GM12801 (cell line): ENCODE measurements around the gene AZIN2.

Experiments used
- TF ChIP-seq, protein P1 (sequence below): IDR thresholded peaks from one replicate; pipeline ENCODE4 v1.5.1; 2011; ENCODE audit warnings: control low read depth; ENCODE audit not compliant: insufficient read length; ENCODE audit errors: extremely low read depth

AZIN2 gene

GRCh38 chr1:33165209-33165608 is 84.3 kb downstream of the AZIN2 start:
- TF ChIP-seq, protein P1, sequence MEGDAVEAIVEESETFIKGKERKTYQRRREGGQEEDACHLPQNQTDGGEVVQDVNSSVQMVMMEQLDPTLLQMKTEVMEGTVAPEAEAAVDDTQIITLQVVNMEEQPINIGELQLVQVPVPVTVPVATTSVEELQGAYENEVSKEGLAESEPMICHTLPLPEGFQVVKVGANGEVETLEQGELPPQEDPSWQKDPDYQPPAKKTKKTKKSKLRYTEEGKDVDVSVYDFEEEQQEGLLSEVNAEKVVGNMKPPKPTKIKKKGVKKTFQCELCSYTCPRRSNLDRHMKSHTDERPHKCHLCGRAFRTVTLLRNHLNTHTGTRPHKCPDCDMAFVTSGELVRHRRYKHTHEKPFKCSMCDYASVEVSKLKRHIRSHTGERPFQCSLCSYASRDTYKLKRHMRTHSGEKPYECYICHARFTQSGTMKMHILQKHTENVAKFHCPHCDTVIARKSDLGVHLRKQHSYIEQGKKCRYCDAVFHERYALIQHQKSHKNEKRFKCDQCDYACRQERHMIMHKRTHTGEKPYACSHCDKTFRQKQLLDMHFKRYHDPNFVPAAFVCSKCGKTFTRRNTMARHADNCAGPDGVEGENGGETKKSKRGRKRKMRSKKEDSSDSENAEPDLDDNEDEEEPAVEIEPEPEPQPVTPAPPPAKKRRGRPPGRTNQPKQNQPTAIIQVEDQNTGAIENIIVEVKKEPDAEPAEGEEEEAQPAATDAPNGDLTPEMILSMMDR, result no peak

DNA sequence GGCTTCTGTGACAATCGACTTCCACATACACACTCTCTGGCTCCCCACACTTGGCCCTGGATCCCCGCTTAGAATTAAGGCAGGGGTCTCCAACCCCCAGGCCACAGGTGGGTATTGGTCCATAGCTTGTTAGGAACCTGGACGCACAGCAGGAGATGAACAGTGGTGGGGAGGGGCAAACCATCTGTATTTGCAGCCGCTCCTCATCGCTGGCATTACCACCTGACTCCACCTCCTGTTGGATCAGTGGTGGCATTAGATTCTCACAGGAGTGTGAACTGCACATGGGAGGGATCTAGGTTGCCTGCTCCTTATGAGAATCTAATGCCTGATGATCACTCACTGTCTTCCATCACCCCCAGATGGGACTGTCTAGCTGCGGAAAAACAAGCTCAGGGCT is 84.9 kb downstream of the AZIN2 start:
- TF ChIP-seq, protein P1, result no peak

DNA sequence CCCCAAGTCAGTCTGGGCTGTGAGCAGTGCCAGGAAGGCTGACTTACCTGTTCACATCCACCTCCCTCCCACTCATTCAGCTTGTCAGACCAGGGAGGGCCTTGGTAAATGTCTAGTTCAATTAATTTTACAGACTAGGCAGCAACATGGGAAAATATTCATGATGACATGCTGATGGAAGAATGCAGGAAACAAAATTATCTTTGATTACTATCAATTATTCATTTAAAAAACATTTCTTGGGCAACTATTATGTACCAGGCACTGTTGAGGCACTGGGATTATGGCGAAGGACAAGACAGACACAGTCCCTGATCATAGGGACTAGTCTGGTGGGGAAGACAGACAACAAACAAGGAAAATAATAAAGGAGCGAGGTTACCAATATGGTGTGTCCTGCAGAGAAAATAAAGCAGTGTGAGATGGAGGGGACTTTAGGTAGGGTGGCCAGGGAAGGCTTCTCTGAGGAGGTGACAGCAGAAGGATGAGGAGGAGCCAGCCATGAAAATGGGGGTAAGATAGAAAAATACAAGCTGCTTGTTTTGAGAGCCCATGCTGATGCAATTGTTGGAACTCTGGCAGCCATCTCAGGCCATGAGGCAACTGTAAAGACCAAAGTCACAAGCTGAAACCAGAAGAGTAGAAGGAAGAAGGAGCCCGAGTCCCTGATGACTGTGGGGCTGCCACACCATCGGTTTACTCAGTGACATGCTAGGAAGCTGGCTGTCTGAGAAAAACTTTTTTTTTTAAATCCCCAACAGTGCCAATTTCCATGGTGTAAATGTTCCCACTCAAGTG is 86.9 kb downstream of the AZIN2 start:
- TF ChIP-seq, protein P1, result no peak

DNA sequence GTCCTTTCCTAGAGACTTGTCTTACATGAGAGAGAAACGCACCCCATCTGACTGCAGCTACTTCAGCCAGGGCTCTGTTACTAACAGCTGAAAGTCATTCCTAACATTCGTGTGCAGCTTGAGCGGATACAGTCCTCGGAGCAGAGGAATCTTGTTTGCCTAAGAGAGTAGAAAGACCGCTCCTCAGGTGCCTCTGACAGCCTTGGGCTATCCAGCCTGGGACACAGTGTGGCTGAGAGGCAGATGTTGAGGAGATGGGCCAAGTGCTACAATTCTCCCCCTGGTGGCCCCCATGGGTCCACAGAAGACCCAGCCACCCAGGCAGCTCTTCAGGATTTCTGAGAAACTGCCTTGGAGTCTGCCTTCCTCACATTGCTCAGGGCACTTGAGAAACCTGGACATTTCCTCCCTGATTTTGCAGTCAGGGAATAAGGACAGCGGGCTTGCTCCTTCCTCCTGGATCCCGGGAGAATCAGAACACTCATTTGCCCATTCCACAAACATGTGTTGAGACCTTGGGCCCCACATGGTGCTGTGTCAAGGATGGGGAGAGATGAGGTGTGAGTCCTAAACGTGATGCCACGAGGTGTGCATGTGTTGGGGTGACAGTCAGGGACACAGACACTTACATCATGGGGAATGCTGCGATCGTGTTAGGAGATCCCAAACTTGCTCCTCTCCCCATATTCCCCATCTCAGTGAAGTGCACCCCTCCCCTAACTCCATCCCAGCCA is 87.8 kb downstream of the AZIN2 start:
- TF ChIP-seq, protein P1, result no peak

- TF ChIP-seq, protein P1, result no peak
These were observed 88.5 kb downstream of the AZIN2 start for GRCh38 chr1:33169290-33170055.
